Superior temporal gyrus (tissue), 1 donor: ENCODE data around the gene FLT4.

Experiments used
- DNase-seq: peaks from one replicate; pipeline ENCODE4 v3.0.0-alpha.2; 2016; ENCODE audit errors: extremely low spot score

Gene FLT4

DNA sequence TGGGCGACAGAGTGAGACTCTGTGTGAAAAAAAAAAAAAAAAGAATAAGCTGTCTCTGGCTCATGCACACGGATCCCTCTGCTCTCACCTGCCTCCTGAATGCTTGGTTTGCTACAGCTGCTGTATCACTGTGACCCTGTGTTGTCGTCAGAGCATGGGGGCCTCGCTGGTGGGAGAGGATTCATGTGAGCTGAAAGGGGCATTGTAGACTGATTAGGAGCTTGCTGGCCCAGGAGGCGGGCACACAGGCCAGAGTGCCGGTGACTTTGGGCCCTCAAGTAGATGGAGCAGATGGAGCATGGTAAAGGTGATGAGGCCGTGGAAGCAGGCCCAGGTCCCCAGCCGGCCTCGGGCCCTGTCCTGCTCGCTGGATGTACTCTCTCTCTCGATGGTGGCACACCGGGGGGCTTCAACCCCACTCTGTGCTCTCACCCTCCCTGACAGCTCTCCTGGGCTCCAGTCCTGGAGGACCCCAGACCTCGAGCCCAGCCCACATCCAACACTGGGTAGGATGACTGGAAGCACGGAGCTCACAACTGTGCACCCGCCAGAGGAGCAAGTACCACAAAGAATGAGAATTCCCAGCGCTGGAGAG, 7.1 kb downstream of the FLT4 start:
- no peak for DNase-seq

GRCh38 chr5:180641566-180641900, 7.9 kb downstream of the FLT4 start:
- DNase-seq = no peak

DNA sequence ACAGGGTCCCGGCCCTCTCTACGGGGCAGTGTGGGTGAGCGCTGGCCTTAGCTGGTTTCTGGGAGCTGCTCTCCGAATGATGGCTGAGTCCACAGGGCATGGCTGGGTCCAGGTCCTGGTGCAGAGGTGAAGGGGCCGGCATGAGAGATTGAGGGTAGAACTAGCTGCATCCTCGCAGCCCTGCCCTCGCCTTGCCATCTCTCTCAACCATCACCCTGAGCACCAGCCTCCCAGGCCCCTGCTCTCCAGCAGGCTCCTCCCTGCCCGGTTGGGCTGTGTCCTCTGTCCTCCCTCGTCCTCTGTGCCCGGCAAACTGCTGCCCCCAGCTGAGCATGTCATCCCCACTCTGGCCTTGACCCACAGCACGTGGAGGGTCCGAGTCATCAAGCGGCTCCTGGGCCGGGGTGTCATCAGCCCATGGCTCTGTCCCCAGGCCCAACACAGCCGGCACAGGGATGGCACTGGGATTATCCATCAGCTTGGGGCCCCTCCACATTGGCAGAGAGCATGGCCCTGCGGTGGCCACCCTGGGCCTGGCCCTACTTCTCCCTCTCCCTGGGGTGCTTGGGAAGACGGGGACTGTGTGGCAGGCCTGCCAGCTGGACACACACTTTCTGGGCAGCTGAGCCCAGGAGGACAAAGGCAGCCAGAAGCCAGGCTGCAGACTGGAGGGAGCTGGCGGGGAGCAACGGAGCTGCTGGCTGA, 8.4 kb downstream of the FLT4 start:
- no peak for DNase-seq

GRCh38 chr5:180640611-180640860, 8.9 kb downstream of the FLT4 start:
- no peak for DNase-seq

DNA sequence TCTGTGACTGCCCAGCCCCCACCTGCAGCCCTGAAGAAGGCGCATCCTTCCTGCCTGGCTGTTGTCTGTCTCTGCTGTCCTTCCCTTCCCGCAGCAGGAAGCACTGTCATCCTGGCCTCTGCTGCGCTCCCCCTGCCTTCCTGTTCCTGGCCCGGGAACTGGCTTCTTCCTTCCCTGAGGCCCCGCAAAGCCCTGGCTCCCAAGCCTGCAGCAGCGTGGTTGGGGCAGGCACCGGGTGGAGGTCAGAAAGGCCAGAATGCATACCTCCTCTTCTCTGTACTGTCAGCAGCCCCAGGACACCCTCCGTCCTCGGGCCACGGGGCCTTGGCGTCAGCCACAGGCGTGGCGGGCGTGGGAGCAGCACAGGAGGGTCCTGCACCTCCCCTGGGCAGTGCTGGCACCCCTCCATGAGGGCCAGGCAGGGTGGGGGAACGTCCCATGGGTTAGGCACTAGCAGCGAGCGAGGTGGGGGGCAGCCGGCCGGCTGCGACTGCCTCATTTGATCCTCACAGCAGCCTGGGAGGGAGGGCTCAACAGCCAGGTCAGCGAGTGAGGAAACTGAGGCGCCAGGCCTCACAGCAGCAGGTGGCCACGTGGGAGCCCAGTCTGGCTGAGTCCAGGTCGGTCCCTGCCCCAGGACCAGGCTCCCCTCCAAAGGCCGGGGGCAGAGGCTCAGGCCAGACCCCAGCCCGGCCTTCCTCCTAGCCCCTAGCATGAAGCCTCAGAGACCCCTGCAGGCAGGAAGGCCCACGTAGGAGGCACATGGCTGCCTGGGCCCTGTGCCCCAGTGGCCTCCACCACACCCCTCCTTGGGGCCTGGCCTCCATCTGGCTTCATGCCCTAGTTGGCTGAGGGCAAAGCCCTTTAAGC, 9.4 kb downstream of the FLT4 start:
- no peak for DNase-seq

GRCh38 chr5:180639287-180639686, 10.1 kb downstream of the FLT4 start:
- DNase-seq = no peak

GRCh38 chr5:180637962-180638680, 11.3 kb downstream of the FLT4 start:
- no peak for DNase-seq

DNA sequence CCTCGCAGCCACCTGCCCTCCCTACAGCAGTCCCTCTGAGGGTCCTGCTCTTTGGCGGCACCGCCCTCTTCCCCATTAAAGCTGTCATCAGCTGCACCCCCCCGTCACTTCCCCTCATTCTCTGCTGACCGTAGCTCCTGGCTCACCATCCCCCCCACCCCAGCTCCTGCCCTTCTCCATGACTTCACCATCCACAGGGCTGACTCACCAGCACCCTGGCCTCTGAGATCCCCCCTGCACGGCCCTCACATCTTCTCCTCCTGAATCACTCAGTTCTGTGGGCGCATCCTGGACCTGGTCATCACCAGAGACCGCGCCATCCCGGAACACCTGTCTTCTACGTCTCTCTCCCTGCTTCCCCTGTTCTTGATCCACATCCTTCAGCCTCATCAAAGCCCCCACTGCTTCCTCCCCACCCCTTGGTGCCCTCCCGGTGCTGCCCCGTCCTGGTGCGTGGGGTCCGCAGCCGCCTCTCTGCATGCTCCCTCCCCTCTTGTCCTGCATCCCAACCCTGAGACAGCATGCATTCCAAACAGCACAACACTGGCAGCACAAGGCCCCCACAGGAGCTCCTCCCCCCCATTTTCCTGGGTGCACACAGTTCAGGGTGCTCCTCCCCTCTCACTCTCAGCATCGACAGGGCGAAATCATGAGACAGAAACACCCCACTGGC, 12.9 kb downstream of the FLT4 start:
- DNase-seq = no peak

GRCh38 chr5:180636016-180636402, 13.4 kb downstream of the FLT4 start:
- no peak for DNase-seq

DNA sequence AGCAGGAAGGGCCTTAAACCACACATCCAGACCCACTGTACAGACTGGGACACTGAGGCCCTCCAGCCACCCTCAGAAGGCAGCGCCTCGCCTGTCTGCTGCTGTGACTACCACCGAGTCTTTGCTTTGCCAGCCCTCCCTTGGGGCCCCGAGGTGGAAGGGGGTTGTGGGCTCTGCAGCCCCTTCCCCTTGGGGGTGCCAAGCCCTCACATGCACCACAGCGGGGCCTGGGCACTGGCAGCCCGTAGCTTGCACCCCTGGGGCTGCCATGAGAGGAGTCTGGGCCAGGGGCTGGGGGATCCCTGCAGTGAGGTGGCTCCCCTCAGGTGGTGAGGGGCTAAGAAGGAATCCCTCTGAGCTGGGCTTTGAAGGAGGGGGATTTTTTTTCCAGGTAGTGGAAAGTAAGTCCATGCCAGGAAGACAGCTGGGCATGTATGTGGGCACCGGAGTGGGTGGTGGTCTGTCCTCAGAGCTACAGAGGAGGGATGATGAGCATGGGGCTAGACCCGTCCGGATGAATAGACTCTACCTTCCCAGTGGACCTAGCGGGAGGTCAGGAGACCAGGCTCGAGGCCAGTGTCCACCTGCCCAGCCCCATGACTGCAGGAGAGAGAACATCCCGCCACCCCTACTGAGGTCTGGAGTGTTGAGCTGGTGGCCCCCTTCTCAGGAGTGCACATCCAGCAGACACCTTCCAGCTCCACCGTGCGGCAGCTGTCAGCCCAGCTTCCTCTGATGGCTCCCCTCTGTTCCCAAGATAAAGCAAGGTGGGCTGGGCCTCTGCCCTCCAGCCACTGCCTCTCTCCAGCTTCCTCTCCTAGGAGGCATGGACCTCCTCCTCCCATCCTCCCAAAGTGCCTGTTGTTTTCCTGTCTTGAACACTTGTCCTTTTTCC, 15.9 kb downstream of the FLT4 start:
- DNase-seq = no peak

- no peak for DNase-seq
These were observed 16.6 kb downstream of the FLT4 start for GRCh38 chr5:180632768-180633167.

DNA sequence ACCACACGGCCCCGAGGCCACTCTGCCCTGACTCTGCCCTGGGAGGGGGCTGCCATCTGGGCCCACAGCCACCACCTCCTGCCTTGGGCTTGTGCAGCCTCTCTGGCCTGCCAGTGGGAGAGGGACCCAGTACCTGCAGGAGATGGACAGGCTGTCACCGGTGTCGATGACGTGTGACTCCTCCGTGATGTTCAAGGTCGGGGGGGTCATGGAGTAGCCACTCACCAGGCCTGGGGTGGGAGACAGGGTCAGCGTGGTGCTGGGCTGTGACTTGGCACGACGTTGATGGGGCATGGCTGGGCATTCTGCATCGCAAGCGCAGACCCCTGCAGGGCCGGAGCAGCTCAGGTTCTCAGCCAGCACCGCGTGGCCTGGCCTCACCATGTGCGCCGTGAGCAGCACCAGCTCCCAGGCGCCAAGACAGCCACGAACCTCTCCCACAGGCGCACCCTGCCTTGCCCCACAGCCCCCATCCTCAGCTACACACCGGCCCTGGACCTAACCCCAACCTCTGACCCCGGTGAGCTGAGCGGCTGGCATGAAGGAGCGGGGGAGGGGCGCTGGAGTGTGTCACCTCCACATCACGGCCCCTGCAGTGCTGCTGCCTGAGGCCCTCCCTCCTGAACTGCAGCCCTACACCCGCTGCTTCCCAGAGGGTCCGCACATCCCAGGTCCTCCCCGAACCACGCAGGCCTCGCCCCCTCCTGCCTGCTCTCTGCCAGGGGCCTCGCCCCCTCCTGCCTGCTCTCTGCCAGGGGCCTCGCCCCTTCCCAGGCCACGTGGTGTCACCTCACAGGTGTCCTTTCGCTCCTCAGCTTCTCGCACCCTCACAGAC, 17.6 kb downstream of the FLT4 start:
- DNase-seq = no peak

- no peak for DNase-seq
These were observed 19.0 kb downstream of the FLT4 start for GRCh38 chr5:180630426-180630825.

DNA sequence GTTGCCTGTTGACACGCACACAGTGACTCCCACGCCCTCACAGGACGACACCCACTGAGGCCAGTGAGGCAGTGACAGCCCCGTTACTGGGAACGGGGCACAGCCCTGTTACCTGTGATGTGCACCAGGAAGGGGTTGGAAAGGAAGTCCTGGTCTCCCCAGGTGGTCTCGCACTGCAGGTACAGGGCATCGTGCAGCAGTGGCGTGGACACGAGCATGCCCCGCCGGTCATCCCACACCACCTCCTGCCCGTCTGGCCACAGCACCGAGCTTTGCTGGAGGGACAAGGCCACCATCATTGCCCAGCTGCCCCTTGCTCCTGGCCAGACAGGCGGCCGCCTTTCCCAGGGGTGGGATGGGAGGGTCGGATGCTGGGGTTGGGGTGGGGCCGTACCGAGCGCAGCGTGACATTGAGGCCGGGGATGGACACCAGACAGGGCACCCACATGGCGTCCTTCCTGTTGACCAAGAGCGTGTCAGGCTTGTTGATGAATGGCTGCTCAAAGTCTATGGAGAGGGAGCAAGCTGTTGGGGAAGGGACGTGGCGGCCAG, 19.5 kb downstream of the FLT4 start:
- DNase-seq = no peak

DNA sequence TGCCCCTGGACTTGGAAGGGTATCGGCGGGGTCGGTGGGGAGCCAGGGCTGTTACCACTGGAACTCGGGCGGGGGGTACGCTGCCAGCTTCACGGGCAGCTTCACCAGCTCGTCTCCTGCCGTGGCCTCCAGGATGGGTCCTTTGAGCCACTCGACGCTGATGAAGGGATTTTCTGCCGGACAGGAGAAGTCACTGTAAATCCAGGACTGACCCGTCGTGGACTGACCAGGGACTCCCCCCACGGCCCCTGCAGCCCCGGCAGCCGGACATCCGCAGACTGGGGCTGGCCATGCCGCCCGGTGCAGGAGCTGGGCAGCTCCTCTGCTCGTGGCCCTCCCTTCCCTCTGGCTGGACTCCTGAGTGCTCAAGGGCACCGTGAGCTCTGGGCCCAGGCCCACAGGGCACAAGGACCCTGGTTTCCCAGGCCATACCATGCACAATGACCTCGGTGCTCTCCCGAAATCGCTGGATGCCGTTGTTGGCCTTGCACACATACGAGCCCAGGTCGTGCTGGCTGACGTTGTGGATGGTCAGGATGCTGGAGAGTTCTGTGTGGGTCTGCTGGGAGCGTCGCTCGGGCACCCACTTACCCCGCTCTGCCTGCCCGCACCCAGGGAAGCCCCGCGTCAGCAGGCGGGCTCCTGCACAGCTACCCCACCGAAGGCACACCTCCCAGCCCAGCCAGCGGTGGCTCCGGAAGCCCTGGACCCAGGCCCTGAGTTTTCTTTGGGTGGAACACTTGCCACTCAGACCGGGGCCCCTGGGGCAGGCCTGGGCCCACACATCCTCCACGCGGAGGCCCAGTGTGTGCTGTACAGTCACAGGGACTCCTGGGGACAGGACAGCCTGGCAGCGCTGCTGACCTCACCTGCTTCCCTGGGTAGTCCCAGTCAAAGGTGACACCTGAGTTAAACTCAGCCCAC, 20.3 kb downstream of the FLT4 start:
- DNase-seq = no peak

GRCh38 chr5:180628211-180628610, 21.2 kb downstream of the FLT4 start:
- no peak for DNase-seq

DNA sequence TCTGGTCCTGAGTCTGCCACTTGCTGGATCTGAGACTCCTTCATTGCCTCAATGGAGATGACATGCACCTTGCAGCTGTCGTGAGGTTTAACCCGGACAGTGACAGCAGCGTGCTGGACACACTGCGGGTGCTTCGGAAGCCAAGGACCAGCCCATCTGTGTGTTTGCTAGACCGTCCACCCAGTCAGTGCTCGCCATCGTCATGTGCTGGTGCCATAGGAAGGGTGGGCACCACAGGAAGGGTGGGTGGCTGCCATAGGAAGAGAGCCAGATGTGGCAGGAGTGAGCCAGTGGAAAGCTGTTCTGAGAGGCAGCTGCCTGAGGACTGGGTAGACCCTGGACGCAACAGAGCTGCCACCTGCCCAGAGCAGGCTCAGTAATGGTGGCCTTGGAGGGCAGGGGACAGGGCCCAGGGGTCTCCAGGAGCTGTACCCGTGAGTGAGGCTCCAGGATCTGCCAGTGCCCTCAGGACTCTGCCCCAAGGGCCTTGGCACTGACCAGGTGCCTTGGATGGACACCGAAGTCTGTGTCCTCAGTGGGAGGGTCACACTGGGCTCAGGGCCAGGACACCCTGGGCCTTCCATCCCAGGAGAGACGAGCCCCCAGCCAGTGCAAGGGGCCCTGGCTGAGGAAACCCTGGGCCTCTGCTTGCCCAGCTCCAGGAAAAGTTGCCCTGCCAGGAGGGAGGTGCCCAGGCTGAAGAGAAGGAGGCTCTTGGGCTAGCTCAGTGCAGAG, 21.8 kb downstream of the FLT4 start:
- no peak for DNase-seq
